ENCODE data around the gene SH2D6. TPM values are rescaled to one million over a fixed set of nuclear protein-coding genes. Genes with fewer than 3 reads are reported as not detected.

The SH2D6 gene
- total RNA-seq, 6 experiments from 2014 or later = 0.40 to 3.7 (median 2.3) TPM; not detected in 2

DNA sequence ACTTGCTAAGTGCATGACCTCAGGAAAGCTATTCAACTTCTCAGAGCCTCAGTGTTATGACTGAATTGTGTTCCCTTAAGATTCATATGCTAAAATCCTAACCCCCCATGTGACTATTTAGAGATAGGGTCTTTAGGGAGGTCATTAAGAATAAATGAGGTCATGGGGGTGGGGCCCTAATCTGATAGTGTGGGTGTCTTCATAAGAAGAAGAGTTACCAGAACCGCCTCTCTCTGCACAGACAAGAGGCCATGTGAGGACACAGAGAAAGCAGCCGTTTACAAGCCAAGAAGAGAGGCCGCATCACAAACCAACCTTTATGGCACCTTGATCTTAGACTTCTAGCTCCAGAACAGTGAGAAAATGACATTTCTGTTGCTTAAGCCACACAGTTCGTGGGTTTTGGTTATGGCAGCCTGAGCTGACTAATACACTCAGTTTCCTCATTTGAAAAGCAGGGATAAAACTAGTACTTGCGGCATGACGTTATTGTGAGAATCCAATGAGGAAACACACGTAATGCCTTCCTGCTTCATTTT is 9.9 kb downstream of the SH2D6 start:
- ATAC-seq = no peak
- H3K4me1 ChIP-seq = peaks cover 0 to 40% (median 15%) of the 10 kb centered on the region in 4 donors
- TF ChIP-seq, protein P1, sequence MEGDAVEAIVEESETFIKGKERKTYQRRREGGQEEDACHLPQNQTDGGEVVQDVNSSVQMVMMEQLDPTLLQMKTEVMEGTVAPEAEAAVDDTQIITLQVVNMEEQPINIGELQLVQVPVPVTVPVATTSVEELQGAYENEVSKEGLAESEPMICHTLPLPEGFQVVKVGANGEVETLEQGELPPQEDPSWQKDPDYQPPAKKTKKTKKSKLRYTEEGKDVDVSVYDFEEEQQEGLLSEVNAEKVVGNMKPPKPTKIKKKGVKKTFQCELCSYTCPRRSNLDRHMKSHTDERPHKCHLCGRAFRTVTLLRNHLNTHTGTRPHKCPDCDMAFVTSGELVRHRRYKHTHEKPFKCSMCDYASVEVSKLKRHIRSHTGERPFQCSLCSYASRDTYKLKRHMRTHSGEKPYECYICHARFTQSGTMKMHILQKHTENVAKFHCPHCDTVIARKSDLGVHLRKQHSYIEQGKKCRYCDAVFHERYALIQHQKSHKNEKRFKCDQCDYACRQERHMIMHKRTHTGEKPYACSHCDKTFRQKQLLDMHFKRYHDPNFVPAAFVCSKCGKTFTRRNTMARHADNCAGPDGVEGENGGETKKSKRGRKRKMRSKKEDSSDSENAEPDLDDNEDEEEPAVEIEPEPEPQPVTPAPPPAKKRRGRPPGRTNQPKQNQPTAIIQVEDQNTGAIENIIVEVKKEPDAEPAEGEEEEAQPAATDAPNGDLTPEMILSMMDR (IDR thresholded peaks at IDR 0.05) = no peak
- no peak for TF ChIP-seq POLR2A (IDR thresholded peaks at IDR 0.05)
- no peak for DNase-seq
- H3K4me3 ChIP-seq = no peak overlapping the region
- no peaks in the 10 kb centered on the region for H3K27me3 ChIP-seq
- H3K27ac ChIP-seq = no peak overlapping the region
- intact Hi-C loops (cut with DNase I) = no loop called here
- H3K9me3 ChIP-seq = no peaks in the 10 kb centered on the region
- no peaks in the 10 kb centered on the region for H3K36me3 ChIP-seq
- WGBS (ENCODE audit: insufficient coverage, low coverage, low lambda C conversion rate, missing lambda C conversion rate) = 92% methylated on average over 4 of the region's 7 CpGs

DNA sequence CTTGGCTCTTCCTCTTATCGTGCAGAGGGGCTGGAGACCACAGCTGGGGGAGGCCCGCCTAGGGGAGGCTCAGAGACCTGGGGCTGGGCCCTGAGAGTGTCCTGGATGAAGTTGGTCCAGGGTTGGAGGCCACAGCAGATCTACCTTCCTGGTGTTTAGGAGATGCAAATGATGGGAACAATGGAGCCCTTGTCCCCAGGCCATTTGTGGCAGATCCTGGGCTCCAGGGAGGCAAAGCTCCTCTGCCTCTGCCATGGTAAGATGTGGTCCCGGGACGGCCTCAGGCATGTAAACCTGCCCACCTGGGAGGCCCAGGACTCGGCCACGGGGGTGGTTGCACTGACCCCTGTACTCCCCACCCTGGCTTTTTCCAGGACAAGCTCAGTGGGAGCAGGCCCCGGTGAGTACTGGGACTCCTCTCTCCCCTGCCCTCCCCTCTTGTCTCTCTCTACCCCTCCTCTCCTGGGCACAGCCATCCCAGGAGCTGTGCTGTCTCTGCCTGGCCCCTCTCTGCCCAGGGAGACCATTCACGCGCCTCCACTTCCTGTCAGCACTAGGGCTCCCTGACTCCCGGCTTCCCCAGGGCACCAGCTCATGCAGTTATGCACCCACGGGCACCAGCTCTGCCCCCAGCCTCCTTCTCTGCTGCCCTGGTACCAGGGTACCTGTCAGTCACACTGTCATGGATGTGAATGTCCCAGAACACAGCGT is 10.9 kb downstream of the SH2D6 start:
- DNase-seq (no peak), ATAC-seq (no peak)
- Histone ChIP-seq H3K27ac (no peak overlapping the region), H3K4me3 (no peak overlapping the region), H3K4me1 (peaks cover 0 to 50% (median 17%) of the 10 kb centered on the region in 4 donors), H3K9me3 (no peaks in the 10 kb centered on the region), H3K27me3 (no peaks in the 10 kb centered on the region), H3K36me3 (no peaks in the 10 kb centered on the region)
- WGBS (ENCODE audit: insufficient coverage, low coverage, low lambda C conversion rate, missing lambda C conversion rate) = 73% methylated on average over 4 of the region's 12 CpGs
- intact Hi-C loops (cut with DNase I) = no loop called here
- TF ChIP-seq, protein P1 (IDR thresholded peaks at IDR 0.05) = no peak
- TF ChIP-seq POLR2A (IDR thresholded peaks at IDR 0.05) = no peak

- DNase-seq (no peak), ATAC-seq (no peak)
- Histone ChIP-seq H3K27me3 (no peaks in the 10 kb centered on the region), H3K4me1 (peaks cover 0 to 49% (median 16%) of the 10 kb centered on the region in 4 donors), H3K27ac (no peak overlapping the region), H3K36me3 (no peaks in the 10 kb centered on the region), H3K4me3 (no peak overlapping the region), H3K9me3 (no peaks in the 10 kb centered on the region)
- intact Hi-C loops (cut with DNase I) = no loop called here
- no peak for TF ChIP-seq POLR2A (IDR thresholded peaks at IDR 0.05)
- TF ChIP-seq, protein P1 (IDR thresholded peaks at IDR 0.05) = no peak
- no CpG with 5 or more reads among the region's 2 CpGs for WGBS (ENCODE audit: insufficient coverage, low coverage, low lambda C conversion rate, missing lambda C conversion rate)
Measured at GRCh38 chr2:85429924-85430289, 11.4 kb downstream of the SH2D6 start.

GRCh38 chr2:85430752-85431569 is 12.4 kb downstream of the SH2D6 start:
- TF ChIP-seq POLR2A (IDR thresholded peaks at IDR 0.05) = no peak
- TF ChIP-seq, protein P1 (IDR thresholded peaks at IDR 0.05) = no peak
- Histone ChIP-seq H3K4me3 (no peak overlapping the region), H3K36me3 (no peaks in the 10 kb centered on the region), H3K4me1 (peaks cover 0 to 50% (median 16%) of the 10 kb centered on the region in 4 donors), H3K27ac (no peak overlapping the region), H3K27me3 (no peaks in the 10 kb centered on the region), H3K9me3 (no peaks in the 10 kb centered on the region)
- intact Hi-C loops (cut with DNase I) = no loop called here
- no peak for DNase-seq
- ATAC-seq = no peak
- 76% methylated on average over 13 of the region's 16 CpGs for WGBS (ENCODE audit: insufficient coverage, low coverage, low lambda C conversion rate, missing lambda C conversion rate)
